Measurements from ENCODE around the gene TOM1. TPM values are rescaled to one million over a fixed set of nuclear protein-coding genes. Genes with fewer than 3 reads are reported as not detected.

TOM1 gene
- total RNA-seq, 1 experiment from 2014 or later: 19.0 TPM

DNA sequence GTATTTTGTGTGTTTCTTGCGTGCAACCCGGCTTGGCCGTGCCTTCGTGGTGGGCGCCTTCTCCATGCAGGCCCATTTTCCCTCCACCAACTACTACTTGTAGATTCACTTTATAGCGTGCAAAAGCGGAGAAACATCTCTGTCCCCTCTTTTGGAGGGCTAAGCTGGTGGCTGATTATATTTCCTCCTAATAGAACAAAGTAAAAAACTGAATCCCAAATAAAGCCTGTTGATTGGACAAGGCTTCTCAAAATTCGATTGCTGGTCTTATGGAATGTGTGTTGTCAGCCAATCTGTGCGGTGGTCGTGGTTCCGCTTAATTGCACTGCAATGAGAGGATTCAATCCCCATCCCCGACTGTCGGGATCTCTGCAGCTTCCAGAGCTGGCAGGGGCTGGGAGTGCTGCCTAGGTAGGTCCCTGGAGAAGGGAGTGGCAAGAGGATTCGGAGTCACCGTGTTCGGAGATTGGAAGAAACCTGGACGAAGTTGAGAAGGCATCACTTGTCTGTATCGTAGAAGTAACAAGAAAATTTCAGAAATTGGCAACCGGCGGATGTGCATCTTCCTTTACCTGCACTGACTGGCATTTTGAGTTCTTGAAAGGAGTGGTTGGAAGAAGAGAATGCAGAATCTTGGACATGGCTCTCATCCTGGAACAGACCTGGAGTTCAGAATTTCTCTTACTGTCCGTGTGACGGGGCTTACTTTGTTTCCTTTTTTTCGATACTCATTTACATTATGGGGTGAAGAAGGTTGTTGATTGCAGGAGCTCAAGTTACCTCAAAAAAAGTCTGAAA, 41.3 kb upstream of the TOM1 start:
- intact Hi-C loops (cut with micrococcal nuclease): no loop called here
- BruUV-seq (replicated peaks): TSS peak; percentile 43
- peak overlapping the region; percentile 60 for H3K27ac ChIP-seq (ENCODE audit: low read length)
- peak overlapping the region; percentile 58; the same call in 1 of the 2 replicates for H2AFZ ChIP-seq (ENCODE audit: low read length)
- H3K9me3 ChIP-seq (ENCODE audit: low read length): no peaks in the 10 kb centered on the region
- H3K4me3 ChIP-seq (ENCODE audit: low read length): peak overlapping the region; percentile 97
- H3K4me1 ChIP-seq (ENCODE audit: insufficient read depth, low read length): peaks cover 14% of the 10 kb centered on the region; the same call in 1 of the 2 replicates
- H4K20me1 ChIP-seq (ENCODE audit: low read length): peaks cover 14% of the 10 kb centered on the region; the same call in 1 of the 2 replicates
- no peaks in the 10 kb centered on the region for H3K27me3 ChIP-seq (ENCODE audit: low read length)
- no peak for TF ChIP-seq EZH2phosphoT487 (IDR thresholded peaks at IDR 0.05; ENCODE audit: borderline replicate concordance, low read length)
- TF ChIP-seq, protein P1, sequence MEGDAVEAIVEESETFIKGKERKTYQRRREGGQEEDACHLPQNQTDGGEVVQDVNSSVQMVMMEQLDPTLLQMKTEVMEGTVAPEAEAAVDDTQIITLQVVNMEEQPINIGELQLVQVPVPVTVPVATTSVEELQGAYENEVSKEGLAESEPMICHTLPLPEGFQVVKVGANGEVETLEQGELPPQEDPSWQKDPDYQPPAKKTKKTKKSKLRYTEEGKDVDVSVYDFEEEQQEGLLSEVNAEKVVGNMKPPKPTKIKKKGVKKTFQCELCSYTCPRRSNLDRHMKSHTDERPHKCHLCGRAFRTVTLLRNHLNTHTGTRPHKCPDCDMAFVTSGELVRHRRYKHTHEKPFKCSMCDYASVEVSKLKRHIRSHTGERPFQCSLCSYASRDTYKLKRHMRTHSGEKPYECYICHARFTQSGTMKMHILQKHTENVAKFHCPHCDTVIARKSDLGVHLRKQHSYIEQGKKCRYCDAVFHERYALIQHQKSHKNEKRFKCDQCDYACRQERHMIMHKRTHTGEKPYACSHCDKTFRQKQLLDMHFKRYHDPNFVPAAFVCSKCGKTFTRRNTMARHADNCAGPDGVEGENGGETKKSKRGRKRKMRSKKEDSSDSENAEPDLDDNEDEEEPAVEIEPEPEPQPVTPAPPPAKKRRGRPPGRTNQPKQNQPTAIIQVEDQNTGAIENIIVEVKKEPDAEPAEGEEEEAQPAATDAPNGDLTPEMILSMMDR (conservative IDR thresholded peaks at IDR 0.05; ENCODE audit: low read depth, low read length): no peak
- TF ChIP-seq EZH2 (IDR thresholded peaks at IDR 0.05; ENCODE audit: low read length, unreplicated experiment): no peak
- peaks cover 44% of the 10 kb centered on the region for H3K79me2 ChIP-seq (ENCODE audit: low read length)
- peak overlapping the region; percentile 99 for H3K9ac ChIP-seq (ENCODE audit: low read length)
- ChIA-PET POLR2A (ENCODE audit: unreplicated experiment) (interaction anchor here (0.6 kb wide), 1 partner anchor 771 kb away, joined by 3 read pairs; the partner anchor contains the start of gene RBFOX2), CTCF (no interaction called here)
- H3K36me3 ChIP-seq (ENCODE audit: low read depth, low read length): peaks cover 15% of the 10 kb centered on the region; the same call in 1 of the 2 replicates
- DNase-seq: peak; percentile 25
- peak; percentile 52 for ATAC-seq
- H3K4me2 ChIP-seq (ENCODE audit: low read length): peak overlapping the region; percentile 92
- H3K9me2 ChIP-seq (replicated peaks; ENCODE audit: low read length): no peaks in the 10 kb centered on the region
- no peaks in the 10 kb centered on the region for H3F3A ChIP-seq (ENCODE audit: low read length, unreplicated experiment)

DNA sequence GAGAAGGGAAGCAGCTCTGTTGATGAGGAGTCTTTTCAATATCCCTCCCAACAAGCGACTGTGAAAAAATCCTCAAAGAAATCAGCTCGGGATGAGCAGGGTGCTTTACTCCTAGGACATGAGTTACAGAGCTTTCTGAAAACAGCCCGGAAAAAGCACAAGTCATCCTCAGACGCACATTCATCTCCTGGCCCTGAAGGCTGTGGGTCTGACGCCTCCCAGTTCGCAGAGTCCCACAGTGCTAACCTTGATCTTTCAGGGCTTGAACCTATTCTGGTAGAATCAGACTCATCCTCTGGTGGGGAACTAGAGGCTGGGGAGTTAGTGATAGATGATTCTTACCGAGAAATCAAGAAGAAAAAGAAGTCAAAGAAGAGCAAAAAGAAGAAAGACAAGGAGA, 34.7 kb upstream of the TOM1 start:
- Histone ChIP-seq H3K9me3 (ENCODE audit: low read length) (no peaks in the 10 kb centered on the region), H3F3A (ENCODE audit: low read length, unreplicated experiment) (no peaks in the 10 kb centered on the region), H3K9ac (ENCODE audit: low read length) (no peak overlapping the region), H3K9me2 (replicated peaks; ENCODE audit: low read length) (no peaks in the 10 kb centered on the region), H3K27ac (ENCODE audit: low read length) (no peak overlapping the region), H3K4me2 (ENCODE audit: low read length) (no peak overlapping the region), H4K20me1 (ENCODE audit: low read length) (0 out of 2 replicates have a peak, but pooled peaks cover 8% of the 10 kb centered on the region), H3K36me3 (ENCODE audit: low read depth, low read length) (peaks cover 63% of the 10 kb centered on the region), H3K79me2 (ENCODE audit: low read length) (peaks cover 35% of the 10 kb centered on the region), H3K4me3 (ENCODE audit: low read length) (no peak overlapping the region), H3K4me1 (ENCODE audit: insufficient read depth, low read length) (no peaks in the 10 kb centered on the region), H3K27me3 (ENCODE audit: low read length) (no peaks in the 10 kb centered on the region), H2AFZ (ENCODE audit: low read length) (no peak overlapping the region)
- POLR2A ChIA-PET (ENCODE audit: unreplicated experiment): no interaction called here
- ATAC-seq: no peak
- intact Hi-C loops (cut with micrococcal nuclease): no loop called here
- TF ChIP-seq EZH2 (IDR thresholded peaks at IDR 0.05; ENCODE audit: low read length, unreplicated experiment): no peak
- no peak for TF ChIP-seq EZH2phosphoT487 (IDR thresholded peaks at IDR 0.05; ENCODE audit: borderline replicate concordance, low read length)
- TF ChIP-seq, protein P1 (conservative IDR thresholded peaks at IDR 0.05; ENCODE audit: low read depth, low read length): no peak
- BruUV-seq (replicated peaks): no TSS peak
- CTCF ChIA-PET: no interaction called here
- no peak for DNase-seq

DNA sequence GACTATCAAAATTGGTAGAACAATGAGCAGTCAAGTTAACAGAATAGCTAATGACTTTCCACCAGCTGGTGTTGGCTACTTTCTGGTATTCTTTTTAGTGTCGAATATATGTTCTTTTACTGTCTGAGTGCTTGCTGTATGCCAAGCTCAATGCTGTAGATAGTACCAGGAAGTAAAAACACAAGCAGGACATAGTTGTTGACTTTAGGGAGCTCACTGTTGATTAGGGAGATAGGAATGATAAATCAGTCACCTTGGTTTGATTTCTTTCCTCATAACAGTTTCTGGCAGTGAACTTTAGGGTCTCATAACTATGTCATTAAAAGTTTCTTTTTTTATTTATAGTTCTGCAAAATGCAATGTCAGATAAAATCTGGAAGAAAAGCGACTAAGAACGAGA, 33.4 kb upstream of the TOM1 start:
- no peaks in the 10 kb centered on the region for H3K9me2 ChIP-seq (replicated peaks; ENCODE audit: low read length)
- ATAC-seq (no peak), DNase-seq (no peak)
- no peak overlapping the region for H3K9ac ChIP-seq (ENCODE audit: low read length)
- TF ChIP-seq, protein P1 (conservative IDR thresholded peaks at IDR 0.05; ENCODE audit: low read depth, low read length): no peak
- TF ChIP-seq EZH2 (IDR thresholded peaks at IDR 0.05; ENCODE audit: low read length, unreplicated experiment) (no peak), EZH2phosphoT487 (IDR thresholded peaks at IDR 0.05; ENCODE audit: borderline replicate concordance, low read length) (no peak)
- H3K27ac ChIP-seq (ENCODE audit: low read length): no peak overlapping the region
- H3F3A ChIP-seq (ENCODE audit: low read length, unreplicated experiment): no peaks in the 10 kb centered on the region
- ChIA-PET CTCF (no interaction called here), POLR2A (ENCODE audit: unreplicated experiment) (interaction anchor here (0.6 kb wide), 1 partner anchor 322 kb away, joined by 3 read pairs; no protein-coding TSS in a partner anchor)
- peaks cover 68% of the 10 kb centered on the region for H3K36me3 ChIP-seq (ENCODE audit: low read depth, low read length)
- H3K4me3 ChIP-seq (ENCODE audit: low read length): no peak overlapping the region
- no peak overlapping the region for H2AFZ ChIP-seq (ENCODE audit: low read length)
- H3K4me1 ChIP-seq (ENCODE audit: insufficient read depth, low read length): no peaks in the 10 kb centered on the region
- H3K9me3 ChIP-seq (ENCODE audit: low read length): no peaks in the 10 kb centered on the region
- BruUV-seq (replicated peaks): no TSS peak
- 0 out of 2 replicates have a peak, but pooled peaks cover 8% of the 10 kb centered on the region for H4K20me1 ChIP-seq (ENCODE audit: low read length)
- H3K79me2 ChIP-seq (ENCODE audit: low read length): peaks cover 27% of the 10 kb centered on the region
- H3K4me2 ChIP-seq (ENCODE audit: low read length): no peak overlapping the region
- no peaks in the 10 kb centered on the region for H3K27me3 ChIP-seq (ENCODE audit: low read length)
- intact Hi-C loops (cut with micrococcal nuclease): no loop called here
